ENCODE measurements around the gene C11orf68. TPM values are rescaled to one million over a fixed set of nuclear protein-coding genes. Genes with fewer than 3 reads are reported as not detected.

The C11orf68 gene
- total RNA-seq, 1 experiment from 2014 or later: 15.7 TPM

- Histone ChIP-seq H2AK5ac (ENCODE audit: insufficient read length, low read length) (no peak overlapping the region), H2BK12ac (ENCODE audit: insufficient read length, low read depth, low read length) (no peak overlapping the region), H4K20me1 (ENCODE audit: control insufficient read depth, insufficient read depth, insufficient read length) (no peaks in the 10 kb centered on the region), H3T11ph (ENCODE audit: low read length) (no peak overlapping the region), H3K4ac (ENCODE audit: low read depth, low read length) (no peak overlapping the region), H3K79me1 (ENCODE audit: insufficient read depth, low read depth, low read length, poor library complexity, severe bottlenecking) (no peaks in the 10 kb centered on the region), H2BK15ac (ENCODE audit: low read depth, low read length) (no peak overlapping the region), H3K9ac (ENCODE audit: extremely low read depth, insufficient read length, low read length) (peak overlapping the region; percentile 60), H3K18ac (ENCODE audit: insufficient read length, low read depth, low read length) (peak overlapping the region; percentile 44), H3K27me3 (ENCODE audit: insufficient read depth, low read length) (peaks cover 6% of the 10 kb centered on the region; the same call in 1 of the 2 replicates), H2AFZ (ENCODE audit: low read length) (no peak overlapping the region), H3K9me3 (ENCODE audit: control insufficient read depth, low read depth, low read length) (no peaks in the 10 kb centered on the region), H3K14ac (ENCODE audit: insufficient read depth, low read length) (peak overlapping the region; percentile 85; the same call in 1 of the 2 replicates), H2BK5ac (ENCODE audit: insufficient read length, low read length) (no peak overlapping the region), H3K23ac (ENCODE audit: insufficient read length, low read depth, low read length) (no peak overlapping the region), H3K4me2 (ENCODE audit: insufficient read depth, insufficient read length, low read length) (peak overlapping the region; percentile 70), H4K91ac (ENCODE audit: insufficient read length, low read depth, low read length) (no peak overlapping the region), H3K79me2 (ENCODE audit: insufficient read depth, low read length) (no peaks in the 10 kb centered on the region; the same call in 1 of the 2 replicates), H4K8ac (replicated peaks; ENCODE audit: insufficient read length, low read depth, low read length) (no peak overlapping the region), H3K56ac (ENCODE audit: insufficient read length, low read depth, low read length) (no peak overlapping the region), H3K27ac (ENCODE audit: insufficient read length, low read depth, low read length) (no peak overlapping the region), H2BK20ac (ENCODE audit: low read depth, low read length, poor library complexity, severe bottlenecking) (no peak overlapping the region), H3K23me2 (ENCODE audit: insufficient read length, low read depth, low read length, poor library complexity, severe bottlenecking) (peaks cover 23% of the 10 kb centered on the region), H3K4me1 (ENCODE audit: insufficient read depth, low read length) (peaks cover 9% of the 10 kb centered on the region; the same call in 1 of the 2 replicates), H4K5ac (ENCODE audit: insufficient read length, low read depth, low read length) (no peak overlapping the region), H2BK120ac (ENCODE audit: low read depth, low read length, poor library complexity, severe bottlenecking) (no peak overlapping the region)
- no CpG with 5 or more reads among the region's 57 CpGs for WGBS (ENCODE audit: extremely low coverage, insufficient read length, low lambda C conversion rate)
- Mint-ChIP-seq H3K4me1 (peaks cover 39 to 55% of the 10 kb centered on the region in 2 experiments), H3K9me3 (peaks cover 2 to 4% of the 10 kb centered on the region in 2 experiments; a peak in 2 of 5 replicates), H3K27ac (no peak overlapping the region; a peak in 1 of 7 replicates), H3K36me3 (ENCODE audit: insufficient read depth in 1 of 3, low read depth in 3 of 3) (peaks cover 6 to 39% (median 10%) of the 10 kb centered on the region in 3 experiments), H3K27me3 (ENCODE audit: low read depth) (peaks cover 21% of the 10 kb centered on the region), H3K4me3 (peak overlapping the region; percentile 75 to 88)
- peak; percentile 78 for DNase-seq
- TF ChIP-seq CTCF (conservative IDR thresholded peaks at IDR 0.05): peak; percentile 52
These were observed 27.4 kb downstream of the C11orf68 start for GRCh38 chr11:65891219-65892136.
